B cell (primary cell): Measurements from ENCODE around the gene SMIM26.

Experiments
- CTCF ChIP-seq: fragments of 200-600 bp; IDR thresholded peaks from one replicate; pipeline ENCODE4 v1.8.0; 2022; ENCODE audit warnings: antibody characterized with exemption, mild to moderate bottlenecking
- EZH2 ChIP-seq: IDR thresholded peaks from 2 replicates; pipeline ENCODE4 v1.6.1; 2012; ENCODE audit warnings: borderline replicate concordance, low read depth, mild to moderate bottlenecking, moderate library complexity, low read length; ENCODE audit not compliant: insufficient read depth, poor library complexity, severe bottlenecking

- TF ChIP-seq CTCF (no peak), EZH2 (no peak)
These were observed 11.3 kb downstream of the SMIM26 start for GRCh38 chr20:18578581-18578980.
